Neutrophil (primary cell): ENCODE data around the gene SNTG2.

ENCODE experiments used
- H3K27ac ChIP-seq: fragments of 200-600 bp; sonication (generic); 2 replicates; pipeline ENCODE4 v1.5.1; 2016; ENCODE audit warnings: mild to moderate bottlenecking, moderate library complexity
- H3K27me3 ChIP-seq: fragments of 200-600 bp; sonication (generic); 2 replicates; pipeline ENCODE4 v1.6.0; 2016; ENCODE audit warnings: mild to moderate bottlenecking
- H3K36me3 ChIP-seq: fragments of 200-600 bp; sonication (generic); 2 replicates; pipeline ENCODE4 v1.5.1; 2017
- H3K4me1 ChIP-seq, 2 experiments: fragments of 200-600 bp in 1 of 2; sonication (generic) in 1 of 2; 1 replicate in 1 of 2; 2 replicates in 1 of 2; pipeline versions ENCODE4 v1.5.1 to v1.6.1; 2013 to 2016; ENCODE audit warnings: low read depth in 1 of 2, low read length in 1 of 2, mild to moderate bottlenecking in 1 of 2, moderate library complexity in 1 of 2; ENCODE audit not compliant: control insufficient read depth in 1 of 2, insufficient read depth in 1 of 2
- H3K4me3 ChIP-seq, 2 experiments: fragments of 200-600 bp in 1 of 2; sonication (generic) in 1 of 2; 1 replicate in 1 of 2; 2 replicates in 1 of 2; pipeline ENCODE4 v1.5.1; 2013 to 2016; ENCODE audit warnings: low read depth in 1 of 2, low read length in 1 of 2, mild to moderate bottlenecking in 1 of 2, moderate library complexity in 1 of 2
- H3K9me3 ChIP-seq: fragments of 200-600 bp; sonication (generic); 2 replicates; pipeline ENCODE4 v1.5.1; 2016
- CTCF ChIP-seq: fragments of 200-600 bp; sonication (generic); IDR thresholded peaks from 2 replicates; pipeline ENCODE4 v1.5.1; 2016; ENCODE audit warnings: antibody characterized with exemption

Gene SNTG2

GRCh38 chr2:1053786-1054185, 103.1 kb downstream of the SNTG2 start:
- H3K4me1 ChIP-seq = no peaks in the 10 kb centered on the region
- H3K36me3 ChIP-seq = no peaks in the 10 kb centered on the region
- no peak for TF ChIP-seq CTCF
- no peak overlapping the region for H3K27ac ChIP-seq
- no peaks in the 10 kb centered on the region for H3K27me3 ChIP-seq
- no peaks in the 10 kb centered on the region for H3K9me3 ChIP-seq
- H3K4me3 ChIP-seq = no peak overlapping the region

GRCh38 chr2:1054399-1054798, 103.8 kb downstream of the SNTG2 start:
- no peak overlapping the region for H3K4me3 ChIP-seq
- no peaks in the 10 kb centered on the region for H3K27me3 ChIP-seq
- no peaks in the 10 kb centered on the region for H3K4me1 ChIP-seq
- no peak overlapping the region for H3K27ac ChIP-seq
- H3K9me3 ChIP-seq = no peaks in the 10 kb centered on the region
- TF ChIP-seq CTCF = no peak
- H3K36me3 ChIP-seq = no peaks in the 10 kb centered on the region

- H3K27me3 ChIP-seq = no peaks in the 10 kb centered on the region
- H3K4me1 ChIP-seq = no peaks in the 10 kb centered on the region
- no peaks in the 10 kb centered on the region for H3K36me3 ChIP-seq
- no peak overlapping the region for H3K27ac ChIP-seq
- H3K9me3 ChIP-seq = no peaks in the 10 kb centered on the region
- no peak overlapping the region for H3K4me3 ChIP-seq
- no peak for TF ChIP-seq CTCF
Observed at GRCh38 chr2:1055014-1055595, 104.5 kb downstream of the SNTG2 start.

- H3K4me1 ChIP-seq = no peaks in the 10 kb centered on the region
- H3K27me3 ChIP-seq = no peaks in the 10 kb centered on the region
- no peak overlapping the region for H3K27ac ChIP-seq
- H3K4me3 ChIP-seq = no peak overlapping the region
- TF ChIP-seq CTCF = no peak
- H3K9me3 ChIP-seq = no peaks in the 10 kb centered on the region
- H3K36me3 ChIP-seq = no peaks in the 10 kb centered on the region
Observed at GRCh38 chr2:1060372-1060771, 109.7 kb downstream of the SNTG2 start.

- H3K9me3 ChIP-seq = no peaks in the 10 kb centered on the region
- no peak overlapping the region for H3K27ac ChIP-seq
- TF ChIP-seq CTCF = no peak
- no peaks in the 10 kb centered on the region for H3K36me3 ChIP-seq
- no peak overlapping the region for H3K4me3 ChIP-seq
- no peaks in the 10 kb centered on the region for H3K4me1 ChIP-seq
- no peaks in the 10 kb centered on the region for H3K27me3 ChIP-seq
Observed at GRCh38 chr2:1060987-1061386, 110.3 kb downstream of the SNTG2 start.

- Histone ChIP-seq H3K36me3 (no peaks in the 10 kb centered on the region), H3K9me3 (no peaks in the 10 kb centered on the region), H3K4me3 (no peak overlapping the region), H3K27ac (no peak overlapping the region), H3K4me1 (no peaks in the 10 kb centered on the region), H3K27me3 (no peaks in the 10 kb centered on the region)
- TF ChIP-seq CTCF = no peak
Observed at GRCh38 chr2:1068241-1068640, 117.6 kb downstream of the SNTG2 start.
